Epithelial cell of esophagus (primary cell): Measurements from ENCODE around the gene SEPTIN5.

Experiments used
- DNase-seq: peaks from one replicate; pipeline ENCODE4 v3.0.0; 2010; ENCODE audit warnings: low read depth
- H3K4me3 ChIP-seq: 2 replicates; pipeline ENCODE4 v1.5.1; 2011; ENCODE audit warnings: mild to moderate bottlenecking, low read length, control low read depth
- TF ChIP-seq, protein P1 (sequence below): IDR thresholded peaks from 2 replicates; pipeline ENCODE4 v1.5.1; 2011; ENCODE audit warnings: low read depth, mild to moderate bottlenecking, low read length, control low read depth, inconsistent platforms; ENCODE audit not compliant: insufficient read depth; ENCODE audit errors: missing control alignments

Gene SEPTIN5

DNA sequence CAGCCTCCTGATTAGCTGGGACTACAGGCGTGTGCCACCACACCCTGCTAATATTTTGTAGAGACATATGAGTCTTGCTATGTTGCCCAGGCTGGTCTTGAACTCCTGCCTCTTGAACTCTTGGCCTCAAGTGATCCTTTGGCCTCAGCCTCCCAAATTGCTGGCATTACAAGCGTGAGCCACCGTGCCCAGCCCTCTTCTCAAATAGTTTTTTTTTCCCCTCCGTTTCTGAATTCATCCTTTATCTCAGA lies 58.0 kb downstream of the SEPTIN5 start:
- H3K4me3 ChIP-seq, result no peak overlapping the region
- TF ChIP-seq, protein P1, sequence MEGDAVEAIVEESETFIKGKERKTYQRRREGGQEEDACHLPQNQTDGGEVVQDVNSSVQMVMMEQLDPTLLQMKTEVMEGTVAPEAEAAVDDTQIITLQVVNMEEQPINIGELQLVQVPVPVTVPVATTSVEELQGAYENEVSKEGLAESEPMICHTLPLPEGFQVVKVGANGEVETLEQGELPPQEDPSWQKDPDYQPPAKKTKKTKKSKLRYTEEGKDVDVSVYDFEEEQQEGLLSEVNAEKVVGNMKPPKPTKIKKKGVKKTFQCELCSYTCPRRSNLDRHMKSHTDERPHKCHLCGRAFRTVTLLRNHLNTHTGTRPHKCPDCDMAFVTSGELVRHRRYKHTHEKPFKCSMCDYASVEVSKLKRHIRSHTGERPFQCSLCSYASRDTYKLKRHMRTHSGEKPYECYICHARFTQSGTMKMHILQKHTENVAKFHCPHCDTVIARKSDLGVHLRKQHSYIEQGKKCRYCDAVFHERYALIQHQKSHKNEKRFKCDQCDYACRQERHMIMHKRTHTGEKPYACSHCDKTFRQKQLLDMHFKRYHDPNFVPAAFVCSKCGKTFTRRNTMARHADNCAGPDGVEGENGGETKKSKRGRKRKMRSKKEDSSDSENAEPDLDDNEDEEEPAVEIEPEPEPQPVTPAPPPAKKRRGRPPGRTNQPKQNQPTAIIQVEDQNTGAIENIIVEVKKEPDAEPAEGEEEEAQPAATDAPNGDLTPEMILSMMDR, result no peak
- DNase-seq, result no peak
